Cortex of kidney (tissue), 1 donor: Measurements from ENCODE around the gene TMEM184A.

Source experiments
- DNase-seq: peaks from one replicate; lab custom pipeline; 2025; lab: John Stamatoyannopoulos, UW

The TMEM184A gene

GRCh38 chr7:1567049-1567771 is 11.2 kb upstream of the TMEM184A start:
- DNase-seq: no peak

GRCh38 chr7:1566687-1567048 is 10.7 kb upstream of the TMEM184A start:
- no peak for DNase-seq

- DNase-seq: no peak
Measured at GRCh38 chr7:1564603-1565022, 8.6 kb upstream of the TMEM184A start.

- DNase-seq: no peak
Measured at GRCh38 chr7:1563981-1564602, 8.1 kb upstream of the TMEM184A start.

GRCh38 chr7:1562597-1563051 is 6.6 kb upstream of the TMEM184A start:
- DNase-seq: no peak

GRCh38 chr7:1562116-1562515 is 6.1 kb upstream of the TMEM184A start:
- no peak for DNase-seq

- DNase-seq: no peak
Measured at GRCh38 chr7:1561036-1561940, 5.3 kb upstream of the TMEM184A start.

- DNase-seq: no peak
Measured at GRCh38 chr7:1560620-1561031, 4.6 kb upstream of the TMEM184A start.

GRCh38 chr7:1559626-1560590 is 3.9 kb upstream of the TMEM184A start:
- no peak for DNase-seq

- no peak for DNase-seq
Measured at GRCh38 chr7:1558841-1559625, 3.0 kb upstream of the TMEM184A start.

- DNase-seq: no peak
Measured at GRCh38 chr7:1558181-1558811, 2.3 kb upstream of the TMEM184A start.

GRCh38 chr7:1557771-1558170 is 1.8 kb upstream of the TMEM184A start:
- DNase-seq: no peak

GRCh38 chr7:1557006-1557405 is 1.0 kb upstream of the TMEM184A start:
- DNase-seq: no peak

- no peak for DNase-seq
Measured at GRCh38 chr7:1555046-1555812, 776 bp downstream of the TMEM184A start.

- DNase-seq: no peak
Measured at GRCh38 chr7:1554333-1555045, 1.5 kb downstream of the TMEM184A start.

GRCh38 chr7:1553512-1554210 is 2.3 kb downstream of the TMEM184A start:
- DNase-seq: no peak

GRCh38 chr7:1552200-1552599 is 3.8 kb downstream of the TMEM184A start:
- no peak for DNase-seq

GRCh38 chr7:1550846-1551155 is 5.2 kb downstream of the TMEM184A start:
- DNase-seq: no peak
